Measurements from ENCODE around the gene AMOT.

Gene AMOT

GRCh38 chrX:112837531-112837930 lies 3.1 kb downstream of the AMOT start:
- Histone ChIP-seq H3K4me1 (no peaks in the 10 kb centered on the region), H3K27ac (no peak overlapping the region), H3K9me3 (no peaks in the 10 kb centered on the region), H3K36me3 (no peaks in the 10 kb centered on the region), H3K27me3 (no peaks in the 10 kb centered on the region), H3K4me3 (no peak overlapping the region)
- DNase-seq: no peak
- no peak for TF ChIP-seq CTCF (IDR thresholded peaks at IDR 0.05)
- intact Hi-C loops (cut with DNase I; ENCODE audit: low total_unique reads): no loop called here

GRCh38 chrX:112835019-112835418 lies 5.6 kb downstream of the AMOT start:
- intact Hi-C loops (cut with DNase I; ENCODE audit: low total_unique reads): no loop called here
- DNase-seq: no peak
- Histone ChIP-seq H3K27me3 (no peaks in the 10 kb centered on the region), H3K4me1 (no peaks in the 10 kb centered on the region), H3K9me3 (no peaks in the 10 kb centered on the region), H3K27ac (no peak overlapping the region), H3K36me3 (no peaks in the 10 kb centered on the region), H3K4me3 (no peak overlapping the region)
- no peak for TF ChIP-seq CTCF (IDR thresholded peaks at IDR 0.05)

GRCh38 chrX:112834031-112834845 lies 6.4 kb downstream of the AMOT start:
- Histone ChIP-seq H3K27ac (no peak overlapping the region), H3K4me1 (no peaks in the 10 kb centered on the region), H3K9me3 (no peaks in the 10 kb centered on the region), H3K4me3 (no peak overlapping the region), H3K36me3 (no peaks in the 10 kb centered on the region), H3K27me3 (no peaks in the 10 kb centered on the region)
- no peak for TF ChIP-seq CTCF (IDR thresholded peaks at IDR 0.05)
- DNase-seq: no peak
- intact Hi-C loops (cut with DNase I; ENCODE audit: low total_unique reads): no loop called here

- TF ChIP-seq CTCF (IDR thresholded peaks at IDR 0.05): no peak
- Histone ChIP-seq H3K27me3 (no peaks in the 10 kb centered on the region), H3K9me3 (no peaks in the 10 kb centered on the region), H3K36me3 (no peaks in the 10 kb centered on the region), H3K4me1 (no peaks in the 10 kb centered on the region), H3K4me3 (no peak overlapping the region), H3K27ac (no peak overlapping the region)
- no peak for DNase-seq
- intact Hi-C loops (cut with DNase I; ENCODE audit: low total_unique reads): no loop called here
Observed at GRCh38 chrX:112832481-112833095, 8.0 kb downstream of the AMOT start.

GRCh38 chrX:112830540-112830939 lies 10.1 kb downstream of the AMOT start:
- no peak overlapping the region for H3K4me3 ChIP-seq
- intact Hi-C loops (cut with DNase I; ENCODE audit: low total_unique reads): no loop called here
- no peak overlapping the region for H3K27ac ChIP-seq
- H3K9me3 ChIP-seq: no peaks in the 10 kb centered on the region
- no peaks in the 10 kb centered on the region for H3K4me1 ChIP-seq
- TF ChIP-seq CTCF (IDR thresholded peaks at IDR 0.05): no peak
- H3K36me3 ChIP-seq: no peaks in the 10 kb centered on the region
- H3K27me3 ChIP-seq: no peaks in the 10 kb centered on the region
- DNase-seq: no peak
